Gastrocnemius medialis (tissue), 4 donors: ENCODE results near the gene CENPI. TPM values are rescaled to one million over a fixed set of nuclear protein-coding genes. Genes with fewer than 3 reads are reported as not detected.

ENCODE experiments used
- ATAC-seq, 2 donors: fragments of 150-250 bp; one replicate each; pipeline ENCODE4 v1.9.1; 2016
- DNase-seq, 2 donors: peaks; one replicate each; pipeline ENCODE4 v3.0.0-alpha.2; 2019
- H3K27ac ChIP-seq, 4 donors: fragments of 200-600 bp; sonication (generic); 1 replicate in 1 of 4; 2 replicates in 3 of 4; pipeline ENCODE4 v1.5.1; 2016 to 2018; ENCODE audit warnings: mild to moderate bottlenecking in 2 of 4, moderate library complexity in 1 of 4
- H3K27me3 ChIP-seq, 3 donors: fragments of 200-600 bp; sonication (generic) in 2 of 3; 1 replicate in 1 of 3; 2 replicates in 2 of 3; pipeline versions ENCODE4 v1.5.1 to v1.6.0; 2016 to 2019; ENCODE audit warnings: mild to moderate bottlenecking in 1 of 3, moderate library complexity in 1 of 3
- H3K36me3 ChIP-seq, 2 donors: fragments of 200-600 bp; sonication (generic) in 1 of 2; one replicate each; pipeline ENCODE4 v1.5.1; 2017 to 2018
- H3K4me1 ChIP-seq, 2 donors: fragments of 200-600 bp; sonication (generic) in 1 of 2; one replicate each; pipeline ENCODE4 v1.5.1; 2016 to 2017; ENCODE audit warnings: mild to moderate bottlenecking in 2 of 2
- H3K4me3 ChIP-seq, 4 donors: fragments of 200-600 bp; sonication (generic) in 3 of 4; 1 replicate in 1 of 4; 2 replicates in 3 of 4; pipeline ENCODE4 v1.5.1; 2016 to 2019; ENCODE audit warnings: mild to moderate bottlenecking in 2 of 4
- H3K9me3 ChIP-seq, 3 donors: fragments of 200-600 bp; sonication (generic) in 2 of 3; 1 replicate in 1 of 3; 2 replicates in 2 of 3; pipeline ENCODE4 v1.5.1; 2016 to 2019
- CTCF ChIP-seq, 5 experiments: fragments of 450-650 bp in 3 of 5; fragments of 200-600 bp in 2 of 5; sonication (generic) in 2 of 5; IDR thresholded peaks in 4 of 5; conservative IDR thresholded peaks in 1 of 5; 1 replicate in 4 of 5; 2 replicates in 1 of 5; pipeline ENCODE4 v1.5.1; 2016 to 2019; ENCODE audit warnings: antibody characterized with exemption in 5 of 5, mild to moderate bottlenecking in 3 of 5, moderate library complexity in 3 of 5
- POLR2A ChIP-seq, 2 donors: fragments of 450-650 bp; IDR thresholded peaks; one replicate each; pipeline ENCODE4 v1.6.1; 2017; ENCODE audit warnings: antibody characterized with exemption in 2 of 2, mild to moderate bottlenecking in 2 of 2, moderate library complexity in 2 of 2
- in situ Hi-C, 4 donors: fragments of 200-750 bp; cut with MboI; loops; one replicate each; pipeline versions ENCODE4 v1.15.0 to v1.8.0; 2017; ENCODE audit warnings: low sequenced_read_pairs in 4 of 4
- intact Hi-C: fragments of 100-400 bp; cut with DNase I; formaldehyde crosslinking; loops from one replicate; pipeline ENCODE4 v1.15.1; 2023; ENCODE audit warnings: low total_unique reads
- total RNA-seq, 4 donors: library from RNA; depleted of rRNA; stranded (reverse); fragments of >200 nt; gene quantifications; one replicate each; pipeline versions ENCODE4 v1.1.0 to v1.2.3, GENCODE V29; 2016

Gene CENPI
- total RNA-seq, 4 donors from 2014 or later: 0.62 to 0.66 TPM; not detected in 2

- intact Hi-C loops (no loop called here), in situ Hi-C loops (no loop called here)
- no peak for DNase-seq
- H3K36me3 ChIP-seq: no peaks in the 10 kb centered on the region
- no peak for ATAC-seq
- H3K27ac ChIP-seq: no peak overlapping the region
- H3K4me1 ChIP-seq: no peaks in the 10 kb centered on the region
- no peak overlapping the region for H3K4me3 ChIP-seq
- H3K9me3 ChIP-seq: no peaks in the 10 kb centered on the region
- no peak for TF ChIP-seq POLR2A (IDR thresholded peaks at IDR 0.05)
- TF ChIP-seq CTCF (IDR thresholded peaks at IDR 0.05 in 4 of 5, conservative IDR thresholded peaks at IDR 0.05 in 1 of 5): no peak
- no peaks in the 10 kb centered on the region for H3K27me3 ChIP-seq
Measured at GRCh38 chrX:101136235-101136634, 38.2 kb downstream of the CENPI start.

Other genes with a start within 250 kb of the CENPI start
- not detected for gene NOX1, start 223.8 kb upstream of the CENPI start, total RNA-seq
- gene XKRX, start 169.3 kb upstream of the CENPI start, total RNA-seq: under 1 TPM in 3 of 4 donors, not detected in 1; 0.13 to 0.90 (median 0.16) TPM
- not detected for gene ARL13A, start 128.5 kb upstream of the CENPI start, total RNA-seq
- gene TRMT2B, start 46.1 kb upstream of the CENPI start, total RNA-seq: 10 to 100 TPM; 11.9 to 29.9 (median 14.1) TPM
- gene TMEM35A, start 19.3 kb upstream of the CENPI start, total RNA-seq: under 1 TPM in 1 of 4 donors, not detected in 3; 0.49 TPM
- under 1 TPM in 2 of 4 donors, not detected in 2; 0.10 to 0.11 TPM for gene DRP2, start 121.6 kb downstream of the CENPI start, total RNA-seq
- not detected for gene TAF7L, start 193.1 kb downstream of the CENPI start, total RNA-seq